ENCODE results near the gene LRTM1. TPM values are rescaled to one million over a fixed set of nuclear protein-coding genes. Genes with fewer than 3 reads are reported as not detected.

The LRTM1 gene
- total RNA-seq, 1 experiment from 2014 or later: not detected

DNA sequence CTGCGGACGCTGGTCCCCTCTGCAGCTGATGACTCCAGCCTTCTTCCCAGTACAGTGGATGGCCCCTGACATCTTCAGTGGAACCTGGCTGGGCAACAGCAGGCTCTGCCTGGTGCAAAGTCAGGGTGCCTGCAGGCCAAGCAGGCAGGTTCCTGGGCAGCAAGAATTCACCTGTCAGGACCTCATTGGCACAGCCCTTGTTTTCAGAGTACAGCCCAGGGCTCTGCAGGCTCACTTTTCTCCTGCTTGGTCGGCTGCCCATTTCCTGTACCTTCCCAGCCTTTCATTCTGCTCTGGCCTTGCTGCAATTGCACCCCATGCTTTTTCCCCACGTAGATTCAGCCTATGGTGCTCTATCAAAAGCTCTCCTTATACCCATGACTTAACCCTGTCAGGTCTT is 56.0 kb downstream of the LRTM1 start:
- no peak for ATAC-seq
- intact Hi-C loops (cut with micrococcal nuclease): no loop called here

DNA sequence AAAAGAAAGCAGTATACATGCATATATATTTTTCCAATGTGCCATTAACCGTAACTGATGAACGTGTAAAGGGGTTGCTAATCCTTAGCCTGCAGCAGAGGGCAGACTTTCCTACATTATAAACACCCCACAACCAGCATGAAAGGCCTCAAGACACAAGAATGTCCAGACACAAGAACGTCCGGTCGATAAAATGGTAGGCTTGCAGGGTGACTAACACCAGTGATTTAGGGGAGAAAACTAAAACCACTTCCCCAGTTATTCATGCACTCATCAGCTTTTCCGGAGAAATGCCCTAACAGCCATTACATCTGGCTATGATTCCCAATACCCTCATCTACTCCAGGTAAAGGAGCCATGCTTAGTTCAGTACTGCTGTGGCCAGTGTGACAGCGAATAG is 57.4 kb downstream of the LRTM1 start:
- H3K36me3 ChIP-seq (ENCODE audit: control insufficient read depth in 1 of 2, insufficient read depth in 2 of 2, low read length in 2 of 2): no peaks in the 10 kb centered on the region
- H3K9me2 ChIP-seq (ENCODE audit: insufficient read depth): no peaks in the 10 kb centered on the region
- DNase-seq (ENCODE audit: low read depth, low spot score): no peak
- RAD21 ChIA-PET (ENCODE audit: low non-redundant PET in 1 of 2, low total read pairs in 2 of 2, uncharacterized antibody in 2 of 2, unreplicated experiment in 2 of 2): no interaction called here
- H3K4me2 ChIP-seq (ENCODE audit: low read length): no peak overlapping the region
- no peak for ATAC-seq
- no peak overlapping the region for H3K4me3 ChIP-seq (replicated peaks in 1 of 2; ENCODE audit: low read depth in 1 of 2, low read length in 2 of 2)
- intact Hi-C loops (cut with micrococcal nuclease): no loop called here
- H3K9me3 ChIP-seq (ENCODE audit: control insufficient read depth in 1 of 2, insufficient read depth in 1 of 2, low read depth in 1 of 2, low read length in 2 of 2): no peaks in the 10 kb centered on the region; a peak in 1 of 4 replicates
- TF ChIP-seq EGR1 (IDR thresholded peaks at IDR 0.05; ENCODE audit: low read depth) (no peak), SIN3A (IDR thresholded peaks at IDR 0.05; ENCODE audit: low read depth) (no peak)
- H3K27ac ChIP-seq (ENCODE audit: low read depth, low read length): no peak overlapping the region
- no peaks in the 10 kb centered on the region for H3K79me2 ChIP-seq (ENCODE audit: insufficient read depth, low read length)
- BruUV-seq (replicated peaks): no TSS peak
- no peaks in the 10 kb centered on the region for H3K27me3 ChIP-seq (ENCODE audit: insufficient read depth, low read length)
- no peak overlapping the region for H2AFZ ChIP-seq (ENCODE audit: low read depth, low read length, poor library complexity, severe bottlenecking)
- CTCF ChIA-PET: no interaction called here
- POLR2A ChIA-PET: no interaction called here
- H3K9ac ChIP-seq (ENCODE audit: low read length): no peak overlapping the region
- no peaks in the 10 kb centered on the region for H3K4me1 ChIP-seq (ENCODE audit: control insufficient read depth in 1 of 2, insufficient read depth in 2 of 2, low read length in 2 of 2)
- no peaks in the 10 kb centered on the region for H4K20me1 ChIP-seq (ENCODE audit: insufficient read depth)

More for the DNA sequence above, 56.0 kb downstream of the LRTM1 start:
- H3K4me3 ChIP-seq (replicated peaks in 1 of 2; ENCODE audit: low read depth in 1 of 2, low read length in 2 of 2): no peak overlapping the region
- no peaks in the 10 kb centered on the region for H3K36me3 ChIP-seq (ENCODE audit: control insufficient read depth in 1 of 2, insufficient read depth in 2 of 2, low read length in 2 of 2)
- H3K9me2 ChIP-seq (ENCODE audit: insufficient read depth): no peaks in the 10 kb centered on the region
- TF ChIP-seq POLR2A (IDR thresholded peaks at IDR 0.05; ENCODE audit: borderline replicate concordance, extremely low read depth, insufficient read depth, insufficient read length): no peak
- no peak for TF ChIP-seq FOSL1 (IDR thresholded peaks at IDR 0.05; ENCODE audit: low read depth)
- TF ChIP-seq ELF1 (IDR thresholded peaks at IDR 0.05; ENCODE audit: borderline replicate concordance, low read depth): no peak
- TF ChIP-seq SP1 (IDR thresholded peaks at IDR 0.05; ENCODE audit: low read depth): no peak
- TF ChIP-seq, protein P1, sequence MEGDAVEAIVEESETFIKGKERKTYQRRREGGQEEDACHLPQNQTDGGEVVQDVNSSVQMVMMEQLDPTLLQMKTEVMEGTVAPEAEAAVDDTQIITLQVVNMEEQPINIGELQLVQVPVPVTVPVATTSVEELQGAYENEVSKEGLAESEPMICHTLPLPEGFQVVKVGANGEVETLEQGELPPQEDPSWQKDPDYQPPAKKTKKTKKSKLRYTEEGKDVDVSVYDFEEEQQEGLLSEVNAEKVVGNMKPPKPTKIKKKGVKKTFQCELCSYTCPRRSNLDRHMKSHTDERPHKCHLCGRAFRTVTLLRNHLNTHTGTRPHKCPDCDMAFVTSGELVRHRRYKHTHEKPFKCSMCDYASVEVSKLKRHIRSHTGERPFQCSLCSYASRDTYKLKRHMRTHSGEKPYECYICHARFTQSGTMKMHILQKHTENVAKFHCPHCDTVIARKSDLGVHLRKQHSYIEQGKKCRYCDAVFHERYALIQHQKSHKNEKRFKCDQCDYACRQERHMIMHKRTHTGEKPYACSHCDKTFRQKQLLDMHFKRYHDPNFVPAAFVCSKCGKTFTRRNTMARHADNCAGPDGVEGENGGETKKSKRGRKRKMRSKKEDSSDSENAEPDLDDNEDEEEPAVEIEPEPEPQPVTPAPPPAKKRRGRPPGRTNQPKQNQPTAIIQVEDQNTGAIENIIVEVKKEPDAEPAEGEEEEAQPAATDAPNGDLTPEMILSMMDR (IDR thresholded peaks at IDR 0.05 in 2 of 3, conservative IDR thresholded peaks at IDR 0.05 in 1 of 3; ENCODE audit: borderline replicate concordance in 1 of 3, insufficient read depth in 1 of 3, low read depth in 2 of 3, low read length in 2 of 3): no peak
- no peak for TF ChIP-seq TCF7L2 (IDR thresholded peaks at IDR 0.05; ENCODE audit: borderline replicate concordance, extremely low read depth, insufficient read depth, insufficient read length)
- TF ChIP-seq POLR2AphosphoS5 (IDR thresholded peaks at IDR 0.05; ENCODE audit: low read depth, low read length): no peak
- no peak for TF ChIP-seq JUND (IDR thresholded peaks at IDR 0.05)
- no peak for TF ChIP-seq YY1 (IDR thresholded peaks at IDR 0.05; ENCODE audit: extremely low read depth, insufficient replicate concordance, low read depth, low read length)
- TF ChIP-seq ZNF274 (IDR thresholded peaks at IDR 0.05; ENCODE audit: low read depth, low read length): no peak
- no peak for TF ChIP-seq SRF (IDR thresholded peaks at IDR 0.05; ENCODE audit: low read depth)
- no peak for TF ChIP-seq RAD21 (IDR thresholded peaks at IDR 0.05; ENCODE audit: low read depth)
- no peak overlapping the region for H3K9ac ChIP-seq (ENCODE audit: low read length)
- ChIA-PET POLR2A (no interaction called here), CTCF (no interaction called here), RAD21 (ENCODE audit: low non-redundant PET in 1 of 2, low total read pairs in 2 of 2, uncharacterized antibody in 2 of 2, unreplicated experiment in 2 of 2) (no interaction called here)
- DNase-seq (ENCODE audit: low read depth, low spot score): no peak
- no peak overlapping the region for H3K27ac ChIP-seq (ENCODE audit: low read depth, low read length)
- H4K20me1 ChIP-seq (ENCODE audit: insufficient read depth): no peaks in the 10 kb centered on the region
- H2AFZ ChIP-seq (ENCODE audit: low read depth, low read length, poor library complexity, severe bottlenecking): no peak overlapping the region
- no peaks in the 10 kb centered on the region for H3K27me3 ChIP-seq (ENCODE audit: insufficient read depth, low read length)
- no peaks in the 10 kb centered on the region for H3K4me1 ChIP-seq (ENCODE audit: control insufficient read depth in 1 of 2, insufficient read depth in 2 of 2, low read length in 2 of 2)
- BruUV-seq (replicated peaks): no TSS peak
- no peaks in the 10 kb centered on the region for H3K9me3 ChIP-seq (ENCODE audit: control insufficient read depth in 1 of 2, insufficient read depth in 1 of 2, low read depth in 1 of 2, low read length in 2 of 2)
- H3K4me2 ChIP-seq (ENCODE audit: low read length): no peak overlapping the region
- no peaks in the 10 kb centered on the region for H3K79me2 ChIP-seq (ENCODE audit: insufficient read depth, low read length)

All from HCT116 (cell line).